ENCODE measurements around the gene PXN. TPM values are rescaled to one million over a fixed set of nuclear protein-coding genes. Genes with fewer than 3 reads are reported as not detected.

Gene PXN
- total and polyA plus RNA-seq, 2 experiments from 2014 or later, result 38.4 to 76.0 TPM

- Mint-ChIP-seq H3K27ac (no peak overlapping the region), H3K36me3 (ENCODE audit: low read depth) (peaks cover 91% of the 10 kb centered on the region), H3K4me1 (no peaks in the 10 kb centered on the region), H3K9me3 (no peaks in the 10 kb centered on the region), H3K4me3 (no peak overlapping the region), H3K27me3 (ENCODE audit: insufficient read depth, low read depth, poor library complexity) (peaks cover 3% of the 10 kb centered on the region)
- no peaks in the 10 kb centered on the region for H3K4me1 ChIP-seq (ENCODE audit: insufficient read depth)
- peaks cover 6% of the 10 kb centered on the region; the same call in 1 of the 2 replicates for H3F3A ChIP-seq (replicated peaks; ENCODE audit: low read depth)
- ATAC-seq (peak; percentile 70), DNase-seq (ENCODE audit: low spot score) (no peak)
- no peak overlapping the region for H3K4me2 ChIP-seq
- H3K79me2 ChIP-seq (replicated peaks; ENCODE audit: insufficient read depth), result peaks cover 48% of the 10 kb centered on the region
- no peak overlapping the region for H2AFZ ChIP-seq
- no peaks in the 10 kb centered on the region for H3K27me3 ChIP-seq (ENCODE audit: insufficient read depth)
- H3K27ac ChIP-seq (ENCODE audit: low read depth), result 0 out of 2 replicates have a peak overlapping the region, but pooled peaks have one; percentile 65
- no peaks in the 10 kb centered on the region for H3K9me2 ChIP-seq (ENCODE audit: insufficient read depth)
- peaks cover 38% of the 10 kb centered on the region for H4K20me1 ChIP-seq (replicated peaks; ENCODE audit: insufficient read depth)
- no peak overlapping the region for H3K4me3 ChIP-seq
- TF ChIP-seq CREB1 (CRISPR knock-in tag; IDR thresholded peaks at IDR 0.05; ENCODE audit: low read depth), result no peak
- H3K36me3 ChIP-seq (ENCODE audit: insufficient read depth), result peaks cover 48% of the 10 kb centered on the region
These were observed 83.4 kb downstream of the PXN start for GRCh38 chr12:120181991-120182631.

- H3K27ac Mint-ChIP-seq, result no peak overlapping the region
- H3K27me3 Mint-ChIP-seq (ENCODE audit: insufficient read depth, low read depth, poor library complexity), result peaks cover 4% of the 10 kb centered on the region
- Histone ChIP-seq H3K4me1 (ENCODE audit: insufficient read depth) (no peaks in the 10 kb centered on the region), H3F3A (replicated peaks; ENCODE audit: low read depth) (peaks cover 5% of the 10 kb centered on the region; the same call in 1 of the 2 replicates), H2AFZ (no peak overlapping the region), H3K79me2 (replicated peaks; ENCODE audit: insufficient read depth) (peaks cover 38% of the 10 kb centered on the region), H3K4me3 (no peak overlapping the region), H4K20me1 (replicated peaks; ENCODE audit: insufficient read depth) (peaks cover 38% of the 10 kb centered on the region), H3K9me2 (ENCODE audit: insufficient read depth) (no peaks in the 10 kb centered on the region), H3K27ac (ENCODE audit: low read depth) (no peak overlapping the region), H3K27me3 (ENCODE audit: insufficient read depth) (no peaks in the 10 kb centered on the region), H3K4me2 (no peak overlapping the region), H3K36me3 (ENCODE audit: insufficient read depth) (peaks cover 52% of the 10 kb centered on the region)
- H3K4me3 Mint-ChIP-seq, result no peak overlapping the region
- no peak for ATAC-seq
- H3K36me3 Mint-ChIP-seq (ENCODE audit: low read depth), result peaks cover 91% of the 10 kb centered on the region
- no peak for DNase-seq (ENCODE audit: low spot score)
- H3K4me1 Mint-ChIP-seq, result no peaks in the 10 kb centered on the region
- H3K9me3 Mint-ChIP-seq, result no peaks in the 10 kb centered on the region
- TF ChIP-seq REST (IDR thresholded peaks at IDR 0.05; ENCODE audit: unreplicated experiment), result no peak
- no peak for TF ChIP-seq POLR2AphosphoS5 (IDR thresholded peaks at IDR 0.05; ENCODE audit: low read depth)
- no peak for TF ChIP-seq EZH2phosphoT487 (IDR thresholded peaks at IDR 0.05; ENCODE audit: unreplicated experiment)
- no peak for TF ChIP-seq NANOG (IDR thresholded peaks at IDR 0.05; ENCODE audit: borderline replicate concordance)
- no peak for TF ChIP-seq ZNF331 (CRISPR knock-in tag; IDR thresholded peaks at IDR 0.05; ENCODE audit: low read depth)
- TF ChIP-seq ZNF462 (CRISPR knock-in tag; IDR thresholded peaks at IDR 0.05), result no peak
- TF ChIP-seq STAT1 (IDR thresholded peaks at IDR 0.05; ENCODE audit: unreplicated experiment), result no peak
- no peak for TF ChIP-seq ETS1 (IDR thresholded peaks at IDR 0.05)
- no peak for TF ChIP-seq CREB1 (CRISPR knock-in tag; IDR thresholded peaks at IDR 0.05; ENCODE audit: low read depth)
- no peak for TF ChIP-seq JUNB (IDR thresholded peaks at IDR 0.05; ENCODE audit: unreplicated experiment)
- TF ChIP-seq ZNF114 (CRISPR knock-in tag; IDR thresholded peaks at IDR 0.05), result no peak
These were observed 84.6 kb downstream of the PXN start for GRCh38 chr12:120180975-120181374.

Data from GM23338 (cell line).